Duodenal mucosa (tissue), 2 donors: ENCODE data around the gene ZBTB46.

Experiments
- H3K27ac ChIP-seq: one replicate; pipeline ENCODE4 v1.7.0; 2013; ENCODE audit warnings: low read depth, low read length
- H3K27me3 ChIP-seq, 2 donors: one replicate each; pipeline ENCODE4 v1.7.0; 2013; ENCODE audit warnings: low read length in 2 of 2, control low read depth in 1 of 2; ENCODE audit not compliant: insufficient read depth in 2 of 2, control insufficient read depth in 1 of 2
- H3K36me3 ChIP-seq, 2 donors: one replicate each; pipeline ENCODE4 v1.7.0; 2013; ENCODE audit warnings: low read length in 2 of 2, control low read depth in 1 of 2; ENCODE audit not compliant: insufficient read depth in 2 of 2, control insufficient read depth in 1 of 2
- H3K4me1 ChIP-seq, 2 donors: one replicate each; pipeline ENCODE4 v1.7.0; 2013; ENCODE audit warnings: low read length in 2 of 2, control low read depth in 1 of 2; ENCODE audit not compliant: insufficient read depth in 2 of 2, control insufficient read depth in 1 of 2
- H3K4me3 ChIP-seq, 2 donors: one replicate each; pipeline ENCODE4 v1.7.0; 2013; ENCODE audit warnings: low read length in 2 of 2, low read depth in 1 of 2
- H3K9ac ChIP-seq, 2 donors: one replicate each; pipeline ENCODE4 v1.7.0; 2013; ENCODE audit warnings: low read length in 2 of 2, low read depth in 1 of 2
- H3K9me3 ChIP-seq, 2 donors: one replicate each; pipeline ENCODE4 v1.7.0; 2013; ENCODE audit warnings: low read length in 2 of 2, control low read depth in 1 of 2; ENCODE audit not compliant: control insufficient read depth in 1 of 2

ZBTB46 gene

GRCh38 chr20:63864978-63865640, 34.0 kb upstream of the ZBTB46 start, which contains the start of gene TPD52L2:
Gene TPD52L2 (plus strand): TSS chr20:63865270. CDS start chr20:63865366, 96 bp downstream.
- Histone ChIP-seq H3K27me3 (no peaks in the 10 kb centered on the region), H3K27ac (peak within 1 kb of the TSS; percentile 97), H3K4me3 (peak within 1 kb of the TSS; percentile 88 to 92), H3K36me3 (peaks cover 13 to 34% of the 10 kb centered on the region in 2 donors), H3K9me3 (no peaks in the 10 kb centered on the region), H3K4me1 (peaks cover 10 to 22% of the 10 kb centered on the region in 2 donors), H3K9ac (peak within 1 kb of the TSS; percentile 91 to 96)

GRCh38 chr20:63864545-63864977, 33.5 kb upstream of the ZBTB46 start:
- no peaks in the 10 kb centered on the region for H3K9me3 ChIP-seq
- peaks cover 11 to 23% of the 10 kb centered on the region in 2 donors for H3K4me1 ChIP-seq
- H3K27me3 ChIP-seq: no peaks in the 10 kb centered on the region
- peaks cover 12 to 29% of the 10 kb centered on the region in 2 donors for H3K36me3 ChIP-seq
- H3K4me3 ChIP-seq: peak overlapping the region; percentile 87 to 88
- peak overlapping the region; percentile 97 for H3K27ac ChIP-seq
- peak overlapping the region; percentile 91 to 95 for H3K9ac ChIP-seq

GRCh38 chr20:63863798-63864544, 32.9 kb upstream of the ZBTB46 start:
- peaks cover 7 to 23% of the 10 kb centered on the region in 2 donors for H3K36me3 ChIP-seq
- peaks cover 17 to 28% of the 10 kb centered on the region in 2 donors for H3K4me1 ChIP-seq
- peak overlapping the region; percentile 87 to 88 for H3K4me3 ChIP-seq
- peak overlapping the region; percentile 97 for H3K27ac ChIP-seq
- H3K9me3 ChIP-seq: no peaks in the 10 kb centered on the region
- peak overlapping the region; percentile 91 to 95 for H3K9ac ChIP-seq
- peaks cover 0 to under 1% of the 10 kb centered on the region in 2 donors for H3K27me3 ChIP-seq

GRCh38 chr20:63863021-63863797, 32.1 kb upstream of the ZBTB46 start:
- H3K9ac ChIP-seq: peak overlapping the region; percentile 91 to 95
- peaks cover 2 to 6% of the 10 kb centered on the region in 2 donors for H3K27me3 ChIP-seq
- no peaks in the 10 kb centered on the region for H3K9me3 ChIP-seq
- H3K36me3 ChIP-seq: peaks cover 6 to 15% of the 10 kb centered on the region in 2 donors
- peak overlapping the region; percentile 87 to 88 for H3K4me3 ChIP-seq
- peak overlapping the region; percentile 97 for H3K27ac ChIP-seq
- H3K4me1 ChIP-seq: peaks cover 24 to 35% of the 10 kb centered on the region in 2 donors

GRCh38 chr20:63861981-63862901, 31.2 kb upstream of the ZBTB46 start:
- no peaks in the 10 kb centered on the region for H3K9me3 ChIP-seq
- H3K9ac ChIP-seq: no peak overlapping the region
- H3K4me1 ChIP-seq: peaks cover 34 to 45% of the 10 kb centered on the region in 2 donors
- no peak overlapping the region for H3K27ac ChIP-seq
- peaks cover 6% of the 10 kb centered on the region in 2 donors for H3K27me3 ChIP-seq
- H3K36me3 ChIP-seq: peaks cover 4 to 13% of the 10 kb centered on the region in 2 donors
- no peak overlapping the region for H3K4me3 ChIP-seq

GRCh38 chr20:63861365-63861934, 30.4 kb upstream of the ZBTB46 start, which contains the start of gene ABHD16B:
Gene ABHD16B (plus strand): TSS chr20:63861498. CDS start chr20:63861541, 43 bp downstream.
- no peaks in the 10 kb centered on the region for H3K9me3 ChIP-seq
- no peak within 1 kb of the TSS for H3K9ac ChIP-seq
- no peak within 1 kb of the TSS for H3K27ac ChIP-seq
- H3K4me1 ChIP-seq: peaks cover 34 to 46% of the 10 kb centered on the region in 2 donors
- H3K27me3 ChIP-seq: peaks cover 6% of the 10 kb centered on the region in 2 donors
- no peak within 1 kb of the TSS for H3K4me3 ChIP-seq
- peaks cover 4 to 13% of the 10 kb centered on the region in 2 donors for H3K36me3 ChIP-seq

- no peak overlapping the region for H3K4me3 ChIP-seq
- no peak overlapping the region for H3K27ac ChIP-seq
- no peaks in the 10 kb centered on the region for H3K9me3 ChIP-seq
- H3K4me1 ChIP-seq: peaks cover 34 to 37% of the 10 kb centered on the region in 2 donors
- H3K27me3 ChIP-seq: peaks cover 13% of the 10 kb centered on the region in 2 donors
- no peak overlapping the region for H3K9ac ChIP-seq
- H3K36me3 ChIP-seq: peaks cover 4 to 13% of the 10 kb centered on the region in 2 donors
Measured at GRCh38 chr20:63860325-63861051, 29.4 kb upstream of the ZBTB46 start.

- H3K4me3 ChIP-seq: no peak overlapping the region
- peaks cover 4 to 13% of the 10 kb centered on the region in 2 donors for H3K36me3 ChIP-seq
- no peaks in the 10 kb centered on the region for H3K9me3 ChIP-seq
- H3K9ac ChIP-seq: no peak overlapping the region
- H3K27me3 ChIP-seq: peaks cover 17 to 21% of the 10 kb centered on the region in 2 donors
- peaks cover 34 to 42% of the 10 kb centered on the region in 2 donors for H3K4me1 ChIP-seq
- no peak overlapping the region for H3K27ac ChIP-seq
Measured at GRCh38 chr20:63859166-63859699, 28.2 kb upstream of the ZBTB46 start.
